Nephron (organoid): ENCODE measurements around the gene KRT33A.

Experiments used
- H3K27ac Mint-ChIP-seq, 3 experiments: 2 replicates each; pipeline ENCODE4 v1.8.0; 2020; ENCODE audit warnings: mixed read lengths in 3 of 3, mild to moderate bottlenecking in 2 of 3, moderate library complexity in 1 of 3
- H3K27me3 Mint-ChIP-seq: 2 replicates; pipeline ENCODE4 v1.8.0; 2021; ENCODE audit warnings: low read depth, mild to moderate bottlenecking, moderate library complexity, mixed read lengths
- H3K36me3 Mint-ChIP-seq: 2 replicates; pipeline ENCODE4 v1.8.0; 2020; ENCODE audit warnings: low read depth, mixed read lengths
- H3K4me1 Mint-ChIP-seq: 2 replicates; pipeline ENCODE4 v1.8.0; 2020; ENCODE audit warnings: mixed read lengths
- H3K4me3 Mint-ChIP-seq, 3 experiments: 2 replicates each; pipeline ENCODE4 v1.8.0; 2020; ENCODE audit warnings: mild to moderate bottlenecking in 3 of 3, mixed read lengths in 3 of 3, moderate library complexity in 2 of 3
- H3K9me3 Mint-ChIP-seq: 2 replicates; pipeline ENCODE4 v1.8.0; 2020; ENCODE audit warnings: mixed read lengths
- TF ChIP-seq, protein P1 (sequence below), 3 experiments: fragments of 200-600 bp; sonication (generic); IDR thresholded peaks; one replicate each; pipeline ENCODE4 v1.5.0; 2021; ENCODE audit warnings: antibody characterized with exemption in 3 of 3; ENCODE audit not compliant: unreplicated experiment in 3 of 3

Gene KRT33A

DNA sequence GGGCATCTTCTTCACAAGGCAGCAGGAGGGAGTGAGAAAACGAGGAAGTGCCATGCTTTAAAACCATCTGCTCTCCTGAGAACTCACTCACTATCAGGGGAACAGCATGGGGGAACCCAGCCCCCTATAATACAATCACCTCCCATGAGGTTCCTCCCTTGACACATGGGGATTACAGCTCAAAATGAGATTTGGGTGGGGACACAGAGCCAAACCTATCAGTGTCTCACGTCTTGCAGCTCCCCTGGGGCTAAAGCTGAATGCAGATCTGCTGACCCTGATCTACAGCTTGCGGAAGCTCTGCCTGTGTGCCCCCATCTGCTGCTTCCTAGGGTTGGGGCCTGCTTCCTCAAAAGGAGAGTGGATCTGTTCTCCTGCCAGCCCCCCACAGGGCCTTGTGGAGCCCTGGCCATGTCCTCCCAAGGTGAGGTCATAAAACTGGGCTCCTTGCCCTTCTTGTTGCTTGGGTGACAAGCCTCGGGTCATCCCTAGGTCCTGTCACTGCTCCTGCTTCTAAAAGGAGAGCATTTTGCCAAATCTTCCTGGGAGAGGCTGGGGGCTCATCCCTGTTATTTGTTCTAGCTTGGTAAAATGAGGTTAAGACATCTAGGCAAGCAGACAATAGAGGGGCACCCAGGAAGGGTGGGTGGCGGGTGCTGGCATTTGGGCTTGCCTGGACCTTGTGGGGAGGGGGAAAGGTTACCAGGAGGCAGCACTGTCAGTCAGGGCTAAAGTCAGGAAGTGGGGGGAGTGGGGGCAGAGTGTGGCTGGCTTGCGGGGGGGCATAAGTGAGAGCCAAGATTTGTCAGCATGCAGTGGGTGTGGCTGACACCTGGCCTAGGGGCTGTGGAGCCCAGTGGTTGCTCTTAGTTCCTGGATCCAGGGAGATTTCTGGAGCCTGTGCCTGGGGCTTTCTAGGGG is 16.0 kb downstream of the KRT33A start:
- no peaks in the 10 kb centered on the region for H3K36me3 Mint-ChIP-seq
- no peaks in the 10 kb centered on the region for H3K9me3 Mint-ChIP-seq
- H3K27ac Mint-ChIP-seq: no peak overlapping the region
- no peak overlapping the region for H3K4me3 Mint-ChIP-seq
- peaks cover 2% of the 10 kb centered on the region for H3K4me1 Mint-ChIP-seq
- TF ChIP-seq, protein P1, sequence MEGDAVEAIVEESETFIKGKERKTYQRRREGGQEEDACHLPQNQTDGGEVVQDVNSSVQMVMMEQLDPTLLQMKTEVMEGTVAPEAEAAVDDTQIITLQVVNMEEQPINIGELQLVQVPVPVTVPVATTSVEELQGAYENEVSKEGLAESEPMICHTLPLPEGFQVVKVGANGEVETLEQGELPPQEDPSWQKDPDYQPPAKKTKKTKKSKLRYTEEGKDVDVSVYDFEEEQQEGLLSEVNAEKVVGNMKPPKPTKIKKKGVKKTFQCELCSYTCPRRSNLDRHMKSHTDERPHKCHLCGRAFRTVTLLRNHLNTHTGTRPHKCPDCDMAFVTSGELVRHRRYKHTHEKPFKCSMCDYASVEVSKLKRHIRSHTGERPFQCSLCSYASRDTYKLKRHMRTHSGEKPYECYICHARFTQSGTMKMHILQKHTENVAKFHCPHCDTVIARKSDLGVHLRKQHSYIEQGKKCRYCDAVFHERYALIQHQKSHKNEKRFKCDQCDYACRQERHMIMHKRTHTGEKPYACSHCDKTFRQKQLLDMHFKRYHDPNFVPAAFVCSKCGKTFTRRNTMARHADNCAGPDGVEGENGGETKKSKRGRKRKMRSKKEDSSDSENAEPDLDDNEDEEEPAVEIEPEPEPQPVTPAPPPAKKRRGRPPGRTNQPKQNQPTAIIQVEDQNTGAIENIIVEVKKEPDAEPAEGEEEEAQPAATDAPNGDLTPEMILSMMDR (IDR thresholded peaks at IDR 0.05; ENCODE audit: unreplicated experiment in 3 of 3): no peak
- peaks cover 3% of the 10 kb centered on the region for H3K27me3 Mint-ChIP-seq

DNA sequence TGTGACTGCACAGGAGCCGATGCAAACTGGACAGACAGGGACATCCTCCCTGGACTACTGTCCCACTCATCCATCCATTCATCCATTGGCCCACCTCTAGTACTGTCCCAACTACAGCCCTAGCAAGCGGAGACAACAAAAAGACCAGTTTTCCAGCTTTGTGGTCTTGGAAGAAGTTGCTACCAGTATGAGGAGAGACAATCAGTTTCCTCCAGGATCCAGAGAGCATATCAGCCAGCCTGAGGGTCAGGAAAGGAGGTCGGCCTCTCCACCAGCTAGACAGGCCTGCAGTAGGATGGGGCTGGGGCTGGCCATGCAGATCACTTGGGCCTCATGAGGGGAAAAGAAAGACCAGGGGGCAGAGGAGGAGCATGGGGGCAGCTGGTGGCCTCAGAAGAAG is 16.8 kb downstream of the KRT33A start:
- H3K27ac Mint-ChIP-seq: no peak overlapping the region
- H3K27me3 Mint-ChIP-seq: peaks cover 3% of the 10 kb centered on the region
- H3K4me3 Mint-ChIP-seq: no peak overlapping the region
- peaks cover 5% of the 10 kb centered on the region for H3K4me1 Mint-ChIP-seq
- H3K36me3 Mint-ChIP-seq: no peaks in the 10 kb centered on the region
- H3K9me3 Mint-ChIP-seq: no peaks in the 10 kb centered on the region
- TF ChIP-seq, protein P1 (IDR thresholded peaks at IDR 0.05; ENCODE audit: unreplicated experiment in 3 of 3): no peak

DNA sequence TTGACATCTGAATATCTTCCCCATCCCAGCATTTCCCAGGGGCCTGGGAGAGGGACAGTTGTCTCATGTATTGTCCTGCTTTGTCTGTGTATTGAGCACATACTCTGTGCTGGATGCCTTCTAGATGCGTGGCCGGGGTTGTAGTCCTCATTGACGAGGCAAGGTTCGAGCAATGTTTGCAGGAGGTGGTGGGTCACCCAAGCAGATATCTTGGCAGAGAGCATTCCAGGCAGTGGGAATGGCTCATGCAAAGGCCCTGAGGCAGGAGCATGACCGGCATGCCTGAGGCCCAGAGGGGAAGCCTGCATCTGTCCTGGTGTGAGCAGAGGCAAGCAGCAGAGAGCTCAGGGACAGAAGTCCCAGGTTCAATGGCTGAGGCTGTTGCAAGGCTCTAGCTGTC is 17.5 kb downstream of the KRT33A start:
- Mint-ChIP-seq H3K4me1 (peaks cover 5% of the 10 kb centered on the region), H3K4me3 (no peak overlapping the region), H3K27ac (no peak overlapping the region), H3K9me3 (no peaks in the 10 kb centered on the region), H3K36me3 (no peaks in the 10 kb centered on the region), H3K27me3 (peaks cover 3% of the 10 kb centered on the region)
- TF ChIP-seq, protein P1 (IDR thresholded peaks at IDR 0.05; ENCODE audit: unreplicated experiment in 3 of 3): no peak

DNA sequence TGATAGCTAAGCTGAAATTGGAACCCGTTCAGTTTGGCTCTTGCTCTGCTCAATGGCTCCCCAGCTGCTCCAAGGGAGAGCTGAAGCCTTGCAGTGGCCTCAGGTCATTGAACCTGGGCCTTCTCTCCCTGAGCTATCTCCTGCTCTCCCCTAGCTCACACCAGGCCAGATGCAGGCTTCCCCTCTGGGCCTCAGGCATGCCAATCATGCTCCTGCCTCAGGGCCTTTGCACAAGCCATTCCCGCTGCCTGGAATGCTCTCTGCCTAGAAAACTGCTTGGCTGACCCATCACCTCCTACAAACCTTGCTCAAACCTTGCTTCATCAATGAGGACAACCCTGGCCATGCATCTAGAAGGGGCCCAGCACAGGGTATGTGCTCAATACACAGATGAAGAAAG is 18.4 kb downstream of the KRT33A start:
- H3K27ac Mint-ChIP-seq: no peak overlapping the region
- no peaks in the 10 kb centered on the region for H3K9me3 Mint-ChIP-seq
- peaks cover 5% of the 10 kb centered on the region for H3K4me1 Mint-ChIP-seq
- H3K4me3 Mint-ChIP-seq: no peak overlapping the region
- TF ChIP-seq, protein P1 (IDR thresholded peaks at IDR 0.05; ENCODE audit: unreplicated experiment in 3 of 3): no peak
- no peaks in the 10 kb centered on the region for H3K36me3 Mint-ChIP-seq
- peaks cover 3% of the 10 kb centered on the region for H3K27me3 Mint-ChIP-seq

DNA sequence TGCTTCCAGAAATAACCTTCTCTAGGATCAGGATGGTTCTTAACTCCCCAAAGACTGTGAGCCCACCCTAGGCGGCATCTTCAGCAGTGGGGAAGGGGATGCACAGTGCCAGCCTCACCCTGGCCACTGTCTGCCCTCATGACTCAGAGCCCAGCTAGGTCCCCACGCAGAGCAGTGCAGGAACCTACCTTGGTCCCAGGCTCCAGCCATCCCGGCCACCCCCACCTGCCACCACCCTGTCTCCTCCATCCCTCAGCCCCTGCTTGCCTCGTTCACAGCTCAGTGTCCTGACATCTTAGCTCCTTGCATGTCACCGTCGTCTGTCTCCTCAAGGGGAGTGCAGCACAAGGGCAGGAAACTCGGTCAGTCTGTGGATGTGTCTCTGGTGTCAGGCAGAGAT is 19.0 kb downstream of the KRT33A start:
- TF ChIP-seq, protein P1 (IDR thresholded peaks at IDR 0.05; ENCODE audit: unreplicated experiment in 3 of 3): no peak
- Mint-ChIP-seq H3K36me3 (no peaks in the 10 kb centered on the region), H3K4me3 (no peak overlapping the region), H3K9me3 (no peaks in the 10 kb centered on the region), H3K27me3 (peaks cover 3% of the 10 kb centered on the region), H3K27ac (no peak overlapping the region), H3K4me1 (peaks cover 5% of the 10 kb centered on the region)
